Activated T-helper 9 cell treated with anti-CD3 and anti-CD28 coated beads, Interleukin-2, amount 50 U/mL, for 16 hours (primary cell): ENCODE data around the gene FAM78B.

Source experiments
- DNase-seq: peaks from one replicate; pipeline ENCODE4 v3.0.0-alpha.2; 2020; ENCODE audit warnings: low read depth

FAM78B gene

DNA sequence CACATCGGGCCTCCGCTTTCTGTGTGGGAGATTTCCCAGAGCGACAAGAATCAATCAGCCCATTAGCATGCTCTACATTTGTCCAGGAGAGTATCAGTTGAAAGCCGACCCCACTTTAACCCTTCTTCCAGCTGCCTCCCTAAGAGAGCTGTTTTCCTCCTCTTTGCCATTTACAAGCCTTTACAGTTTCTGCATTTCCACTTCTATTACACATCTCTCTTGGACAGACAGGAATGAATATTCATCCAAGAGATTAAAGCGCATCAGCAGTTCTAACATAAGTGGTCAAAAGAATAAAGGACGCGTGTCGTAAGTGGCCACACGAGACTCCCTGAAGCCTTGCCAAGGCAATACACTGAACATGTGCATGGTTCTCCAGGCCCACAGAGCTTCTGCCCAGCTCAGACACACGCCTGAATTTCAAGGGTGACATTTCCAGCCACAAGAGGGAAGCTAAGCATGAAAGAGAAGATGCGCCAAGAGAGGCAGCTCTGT is 47.3 kb downstream of the FAM78B start:
- no peak for DNase-seq

DNA sequence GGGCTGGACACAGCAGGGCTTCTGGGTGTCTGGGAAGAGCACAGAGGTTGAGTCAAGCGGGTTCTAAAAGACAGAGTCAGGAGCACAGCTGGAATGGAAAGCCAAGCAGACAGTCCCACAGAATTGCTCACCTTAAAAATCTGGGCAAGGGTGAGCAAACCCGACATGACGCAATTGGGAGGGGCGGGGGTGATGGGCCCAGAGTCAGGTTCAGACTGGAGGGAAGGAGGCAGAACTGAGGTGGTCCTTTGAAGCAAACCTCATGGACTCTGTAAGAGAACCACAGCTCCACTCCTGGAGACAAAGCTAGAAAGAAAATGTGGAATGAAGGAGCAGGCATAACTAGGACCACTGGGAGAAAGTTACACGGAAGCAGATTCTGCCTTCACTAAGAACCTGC is 49.0 kb downstream of the FAM78B start:
- no peak for DNase-seq

DNA sequence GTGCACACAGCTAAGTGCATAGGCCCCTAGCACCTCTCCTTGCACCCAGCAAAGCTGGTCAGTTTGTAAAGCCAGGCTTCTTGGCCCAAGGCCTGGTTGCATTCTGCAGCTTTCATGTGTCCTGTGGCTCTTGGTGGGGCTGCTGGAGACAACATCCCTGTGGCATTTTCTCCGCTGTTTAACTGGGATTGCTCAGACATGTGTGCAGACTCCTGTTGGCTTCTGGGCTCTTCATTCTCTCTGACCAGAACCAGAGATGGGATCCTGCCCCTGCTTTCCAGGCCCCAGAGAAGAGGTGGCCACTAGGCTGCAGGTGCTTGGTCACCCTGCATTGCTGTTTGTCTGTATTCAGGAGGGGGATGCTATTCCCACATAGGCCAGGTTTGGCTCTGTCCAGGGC is 50.8 kb downstream of the FAM78B start:
- DNase-seq, result no peak

DNA sequence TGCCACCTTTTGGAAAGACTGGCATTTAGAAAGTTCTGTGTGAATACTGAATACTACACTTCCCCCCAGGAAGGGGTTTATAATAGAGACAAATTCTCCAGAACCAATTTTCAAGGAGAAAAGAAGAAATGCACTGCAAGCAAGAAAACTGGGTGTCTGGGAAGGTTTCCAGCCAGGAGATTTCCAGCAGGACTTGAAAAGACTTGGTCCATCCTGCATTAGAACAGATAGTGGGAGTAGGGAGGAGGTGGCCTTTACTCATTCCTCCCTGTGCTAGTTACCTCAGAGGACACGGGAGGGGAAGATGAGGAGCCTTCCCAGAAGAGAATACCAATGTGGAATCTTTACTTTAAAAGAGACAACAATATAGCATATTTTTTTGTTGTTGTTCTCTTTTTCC is 52.4 kb downstream of the FAM78B start:
- no peak for DNase-seq

DNA sequence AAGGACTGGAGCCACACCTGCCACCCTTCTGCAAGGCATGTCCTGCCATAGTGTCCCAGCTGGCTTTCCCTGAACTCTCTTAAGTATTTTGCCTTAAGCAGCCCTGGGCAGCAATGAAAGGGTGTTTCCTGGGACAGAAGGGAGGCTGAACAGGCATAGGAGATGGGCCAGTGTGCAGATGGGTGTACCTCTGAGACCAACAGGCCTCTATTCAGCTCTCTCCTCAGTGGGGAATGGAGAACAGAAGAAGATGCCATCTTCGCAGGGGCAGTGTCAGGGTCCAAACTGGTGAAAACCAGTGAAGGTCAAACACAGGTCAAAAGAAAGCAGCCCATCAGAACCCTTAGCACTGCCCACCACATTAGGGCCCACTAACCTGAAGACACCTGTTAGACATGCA is 53.2 kb downstream of the FAM78B start:
- no peak for DNase-seq

DNA sequence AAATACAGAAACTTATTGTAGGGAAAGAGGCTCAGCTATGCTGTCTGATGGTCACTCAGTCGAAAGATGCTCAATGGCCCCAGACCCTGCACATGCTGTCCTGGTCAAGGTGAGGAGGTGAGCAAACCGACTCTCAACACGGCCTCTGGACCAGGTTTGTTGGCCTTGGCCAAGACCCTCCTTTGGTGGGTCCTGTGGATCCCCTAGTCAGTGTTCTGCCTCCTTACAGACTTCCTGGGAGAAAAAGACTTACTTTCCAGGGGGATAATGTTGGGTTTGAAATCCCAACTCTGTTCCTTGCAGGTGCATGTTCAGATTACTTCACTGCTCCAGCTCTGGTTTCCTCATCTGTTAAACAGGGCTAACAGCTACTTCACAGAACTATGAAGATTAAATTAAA is 53.8 kb downstream of the FAM78B start:
- DNase-seq, result no peak

DNA sequence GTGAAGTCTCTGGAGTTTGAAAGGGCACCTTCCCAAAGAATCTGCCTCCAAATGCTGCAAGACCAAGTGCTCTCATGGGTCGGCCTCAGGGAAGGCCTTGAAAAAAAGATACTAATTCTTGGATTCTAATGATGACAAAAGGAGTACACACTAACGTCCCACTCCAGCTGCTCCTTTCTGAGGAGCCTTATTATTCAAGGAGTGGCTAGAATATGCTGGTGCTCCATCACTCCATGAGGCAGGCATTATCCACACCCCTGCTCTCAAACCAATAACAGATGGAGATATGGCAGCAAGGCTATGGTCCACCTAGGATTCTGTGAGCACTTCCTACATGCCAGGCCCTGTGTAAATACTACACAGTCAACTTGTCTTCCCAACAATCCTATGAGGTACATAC is 54.4 kb downstream of the FAM78B start:
- no peak for DNase-seq

DNA sequence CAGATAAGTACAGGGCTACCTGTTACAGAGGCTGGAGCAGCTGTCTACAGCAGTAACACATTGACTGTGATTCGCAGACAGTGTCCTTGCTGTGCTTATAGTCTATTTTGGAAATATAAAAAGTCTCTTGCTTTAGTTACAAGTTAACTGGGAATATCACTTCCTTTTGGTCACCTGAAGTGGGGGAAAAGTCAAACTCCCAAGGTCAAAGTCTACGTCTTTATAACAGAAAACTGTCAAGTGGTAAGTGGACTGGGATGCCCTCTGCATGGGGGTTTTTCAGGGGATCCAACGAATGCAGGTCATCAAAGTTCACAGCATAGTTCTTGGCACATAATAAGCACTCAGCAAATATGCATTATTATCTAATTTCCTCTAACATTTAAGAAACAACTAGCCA is 55.4 kb downstream of the FAM78B start:
- DNase-seq, result no peak

DNA sequence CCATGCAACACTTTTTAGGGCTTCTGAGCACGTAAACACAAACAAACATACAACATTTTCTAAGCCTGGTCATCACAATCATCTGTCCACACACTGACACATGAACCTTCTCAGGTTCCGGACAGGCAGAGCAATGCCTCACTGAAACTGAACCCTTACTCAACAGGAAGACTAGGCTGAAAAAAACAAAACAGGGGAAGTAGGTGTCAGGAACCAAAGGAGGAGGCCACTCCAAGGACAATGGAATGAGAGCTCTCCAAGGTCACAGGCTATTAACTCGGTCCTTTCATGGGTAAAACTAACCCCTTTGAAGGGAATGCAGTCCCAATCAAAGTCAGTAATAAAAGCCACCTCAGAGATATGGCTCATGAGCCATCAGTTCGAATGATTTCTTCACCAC is 76.6 kb downstream of the FAM78B start:
- DNase-seq, result no peak

DNA sequence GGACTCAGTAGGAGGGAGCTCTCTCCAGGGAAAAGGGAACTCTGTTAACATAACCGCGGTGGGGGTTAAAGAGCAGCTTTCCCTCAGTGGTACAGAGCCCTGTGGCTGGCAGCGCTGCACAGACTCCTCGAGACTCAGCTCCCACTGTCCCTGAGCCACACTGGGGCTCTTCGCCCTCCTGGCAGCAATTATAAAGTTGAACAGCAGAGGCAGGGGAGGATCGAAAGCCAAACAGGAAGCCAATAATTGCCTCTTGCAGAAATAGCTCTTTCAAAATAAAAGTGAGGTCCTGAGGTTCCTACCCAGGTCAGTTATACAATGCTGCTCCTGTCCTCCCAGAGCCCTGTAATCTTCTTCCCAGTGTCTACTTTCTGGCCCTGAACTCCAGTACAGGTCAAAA is 77.0 kb downstream of the FAM78B start:
- DNase-seq, result no peak

DNA sequence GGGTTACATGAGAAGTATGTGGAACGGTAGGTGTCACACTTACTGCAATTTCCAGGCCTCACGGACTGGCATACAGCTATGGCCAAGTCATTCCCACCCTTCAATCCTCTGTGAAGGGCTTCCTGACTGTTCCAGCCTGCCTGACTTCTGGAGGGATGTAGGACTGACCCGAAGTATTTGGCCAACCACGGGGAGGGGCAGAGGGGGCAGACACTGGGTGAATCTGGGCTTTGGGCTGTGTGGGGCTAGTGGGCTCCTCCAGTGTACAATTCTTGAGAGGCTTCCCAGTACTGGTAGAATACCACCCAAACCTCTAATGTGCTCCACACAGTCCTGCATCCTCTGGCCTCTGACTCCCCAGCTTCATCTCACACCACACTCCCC is 78.2 kb downstream of the FAM78B start:
- no peak for DNase-seq

DNA sequence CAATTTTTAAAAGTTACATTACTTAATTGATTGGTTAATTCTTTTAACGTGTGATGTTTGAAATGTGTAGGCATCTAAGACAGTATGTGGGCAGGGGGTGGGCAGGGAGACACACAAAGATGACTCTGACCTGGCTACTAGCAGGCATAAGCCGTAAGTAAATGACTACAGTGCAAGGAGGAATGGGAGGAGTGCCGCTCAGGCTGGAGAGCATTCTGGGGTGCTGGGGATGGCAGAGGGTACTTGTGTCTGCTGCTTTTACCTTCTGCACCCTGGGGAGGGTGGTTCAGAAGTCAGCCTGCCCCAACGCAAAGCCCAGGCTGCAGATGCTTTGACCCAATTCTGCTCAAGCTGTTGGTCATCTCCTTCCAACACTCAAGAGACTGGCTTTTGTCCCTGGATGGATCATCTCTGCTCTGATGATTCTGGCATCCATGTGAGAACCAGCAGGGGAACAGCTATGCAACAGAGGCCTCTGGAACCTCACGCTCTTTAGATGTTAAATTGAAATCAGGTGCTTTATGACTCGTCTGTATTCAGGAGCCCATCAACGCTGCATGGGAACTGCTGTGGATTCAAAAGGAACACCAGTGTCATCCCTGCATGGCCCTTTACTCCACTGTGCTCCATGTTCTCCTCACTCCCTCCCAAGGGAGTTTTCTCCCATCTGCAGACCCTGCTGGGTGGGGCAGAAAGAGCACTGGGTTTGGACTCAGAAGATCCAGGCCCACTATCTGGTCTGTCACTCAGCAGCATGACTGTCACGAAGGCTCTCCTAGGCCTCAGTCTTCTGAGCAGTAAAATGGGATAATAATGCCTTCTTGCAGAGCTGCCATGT is 78.8 kb downstream of the FAM78B start:
- DNase-seq, result no peak

DNA sequence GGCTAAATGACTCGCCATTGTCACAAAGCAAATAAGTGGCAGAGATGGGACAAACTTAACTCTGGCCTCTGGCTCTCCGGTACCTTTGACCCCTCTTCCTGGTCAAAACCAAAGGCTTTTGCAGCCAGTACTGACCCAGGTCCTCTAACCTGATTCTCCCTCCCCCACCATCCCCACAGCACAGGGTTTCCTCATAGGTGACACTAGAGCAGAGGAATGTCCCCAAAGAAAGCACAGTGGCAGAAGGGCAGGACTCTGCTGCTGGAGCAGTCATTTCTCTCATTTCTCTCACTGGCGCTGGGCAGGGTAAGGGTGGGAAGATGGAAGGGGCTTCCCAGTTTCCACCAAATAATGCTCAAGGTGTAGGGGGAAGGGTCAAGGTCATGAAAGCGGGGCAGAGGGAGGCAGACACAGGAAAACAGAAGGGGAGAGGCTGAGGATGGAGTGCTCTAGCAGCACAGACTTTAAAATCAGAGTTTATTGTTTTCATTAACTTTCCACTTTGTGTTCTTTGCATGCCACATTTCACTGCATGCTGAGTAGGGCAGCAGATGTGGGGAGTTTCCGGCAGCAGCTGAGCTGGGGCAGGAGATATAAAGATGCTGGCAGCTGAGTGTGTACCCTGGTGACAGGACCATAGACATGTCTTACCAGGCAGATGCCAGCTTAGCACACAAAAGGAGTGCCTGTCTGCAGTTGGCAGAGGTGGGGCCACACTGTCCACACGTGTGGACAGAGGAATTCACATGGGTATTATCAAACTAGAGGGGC is 80.5 kb downstream of the FAM78B start:
- DNase-seq, result no peak

DNA sequence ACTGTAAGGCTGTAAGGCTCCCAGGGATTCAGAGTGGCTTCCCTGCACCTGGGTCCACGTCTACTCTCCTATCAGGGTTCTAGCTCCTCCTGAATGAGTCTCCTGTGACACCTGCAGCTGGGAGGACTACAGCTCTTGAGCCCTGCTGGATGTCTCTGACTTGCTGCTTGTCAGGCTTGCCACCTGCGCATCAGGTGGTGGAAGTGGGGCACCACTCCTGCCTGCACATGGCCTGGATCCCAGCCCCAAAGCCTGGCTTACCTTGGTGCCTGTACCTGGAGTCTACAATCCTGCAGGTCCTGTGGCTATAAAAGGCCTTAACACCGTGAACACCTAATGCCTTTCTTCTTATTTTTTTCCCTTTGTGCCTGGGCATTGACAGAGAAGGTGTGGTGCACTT is 82.2 kb downstream of the FAM78B start:
- no peak for DNase-seq

DNA sequence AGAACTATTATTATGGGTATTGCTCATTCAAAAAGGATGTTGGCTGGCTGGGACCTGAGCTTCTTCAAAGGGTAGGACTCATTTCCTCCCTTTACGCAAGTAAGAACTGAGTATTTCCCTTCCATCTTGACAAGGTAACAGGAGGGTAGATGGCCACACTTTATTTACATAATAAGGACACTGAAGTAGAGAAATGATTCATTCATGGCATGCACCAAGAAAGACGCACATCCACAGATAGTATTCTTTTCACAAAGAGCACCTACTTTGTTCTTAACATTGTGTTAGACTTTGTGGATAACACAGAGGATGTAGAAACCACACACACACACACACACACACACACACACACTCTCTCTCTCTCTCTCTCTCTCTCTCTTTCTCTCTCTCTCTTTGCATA is 82.9 kb downstream of the FAM78B start:
- DNase-seq, result no peak

DNA sequence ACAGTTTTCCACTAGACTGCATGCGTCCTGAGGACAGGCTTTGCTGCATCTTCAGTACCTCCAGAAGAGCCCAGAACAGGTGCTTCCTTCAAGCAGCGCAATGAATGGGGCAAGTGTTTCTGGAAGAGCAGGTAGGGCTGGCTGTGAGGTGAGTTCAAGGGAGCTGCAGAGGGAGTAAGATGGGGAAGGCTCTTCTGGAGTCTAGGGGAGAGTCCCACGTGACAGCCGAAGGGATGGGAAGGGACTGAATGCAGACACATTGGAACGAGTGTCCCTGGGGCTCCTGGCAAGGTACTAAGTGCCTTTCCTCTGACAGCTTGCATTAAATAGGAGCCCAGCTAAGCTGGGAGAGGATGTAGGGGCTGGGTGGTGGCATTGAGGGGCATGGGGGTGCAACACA is 84.2 kb downstream of the FAM78B start:
- no peak for DNase-seq

DNA sequence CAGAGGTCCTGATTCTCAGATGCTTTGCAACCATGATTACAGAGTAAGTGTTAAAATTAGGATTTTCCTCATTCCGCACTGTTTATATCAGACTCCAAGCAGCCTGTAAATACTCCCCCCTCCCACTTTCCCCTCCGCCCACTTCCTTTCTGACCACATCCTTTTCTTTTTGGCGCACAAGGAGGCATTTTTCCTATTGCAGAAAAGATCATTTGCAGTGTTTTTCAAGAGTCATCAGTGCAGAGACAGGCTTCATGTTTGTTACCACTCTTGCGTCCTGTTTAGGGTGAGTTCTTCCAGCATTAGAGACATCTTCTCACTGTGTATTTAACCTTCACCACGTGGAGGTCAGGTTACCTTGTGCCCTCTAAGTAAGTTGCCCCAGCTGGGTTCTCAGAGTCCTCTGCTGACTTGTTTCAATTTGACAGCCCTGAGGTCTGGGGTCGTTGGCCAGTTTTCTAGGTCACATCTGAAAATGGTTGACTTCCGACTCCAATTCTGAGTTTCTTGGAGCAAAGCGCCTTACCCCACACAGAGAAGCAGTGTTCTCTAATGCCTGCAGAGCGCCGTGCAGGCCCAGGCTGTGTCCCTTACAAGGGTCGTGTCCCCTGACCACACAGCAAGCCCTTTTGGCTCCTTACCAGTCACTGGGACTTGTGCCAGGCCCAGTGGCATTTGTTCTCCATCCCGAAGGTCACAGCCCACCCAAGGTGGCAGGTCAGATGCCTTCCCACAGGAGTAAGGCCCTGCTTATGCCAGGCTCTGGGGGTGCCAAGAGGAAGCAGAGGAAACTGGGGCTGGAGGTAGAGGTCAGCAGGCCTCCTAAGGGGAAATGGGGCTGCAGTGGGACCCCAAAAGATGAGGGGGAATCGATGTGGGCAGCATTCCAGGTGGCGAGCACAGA is 85.6 kb downstream of the FAM78B start:
- DNase-seq, result no peak

DNA sequence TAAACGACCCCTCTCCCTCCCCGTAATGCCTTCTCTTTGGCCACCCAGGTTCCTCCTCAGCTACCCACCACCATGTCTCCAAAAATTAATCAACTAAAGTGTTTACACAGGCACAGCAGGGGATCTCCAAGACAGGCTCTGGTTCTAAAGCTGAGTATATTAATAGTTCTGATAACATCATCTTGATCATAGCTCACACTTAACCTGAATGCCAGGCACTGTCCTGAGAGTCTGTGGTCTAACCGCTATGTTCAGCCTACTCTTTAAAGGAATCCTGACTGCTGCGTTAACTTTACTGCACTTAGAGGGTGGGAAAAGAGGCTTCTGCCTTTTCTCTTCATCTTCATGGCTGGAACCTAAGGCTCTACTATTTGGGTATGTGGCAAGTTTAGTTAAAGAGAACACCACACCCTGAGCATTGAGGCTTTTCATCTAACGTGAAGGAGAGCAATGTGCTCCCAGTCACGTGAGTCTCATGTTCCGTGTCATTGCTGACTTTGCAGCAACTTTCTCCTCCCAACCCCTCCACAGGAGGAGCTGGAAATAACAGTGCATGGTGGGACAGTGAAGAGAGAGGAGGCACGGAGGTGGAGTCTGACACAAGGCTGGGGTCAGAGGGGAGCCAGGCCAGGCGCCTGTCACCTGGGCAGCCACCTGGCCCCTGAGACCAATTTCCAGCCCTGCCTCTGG is 86.4 kb downstream of the FAM78B start:
- no peak for DNase-seq

DNA sequence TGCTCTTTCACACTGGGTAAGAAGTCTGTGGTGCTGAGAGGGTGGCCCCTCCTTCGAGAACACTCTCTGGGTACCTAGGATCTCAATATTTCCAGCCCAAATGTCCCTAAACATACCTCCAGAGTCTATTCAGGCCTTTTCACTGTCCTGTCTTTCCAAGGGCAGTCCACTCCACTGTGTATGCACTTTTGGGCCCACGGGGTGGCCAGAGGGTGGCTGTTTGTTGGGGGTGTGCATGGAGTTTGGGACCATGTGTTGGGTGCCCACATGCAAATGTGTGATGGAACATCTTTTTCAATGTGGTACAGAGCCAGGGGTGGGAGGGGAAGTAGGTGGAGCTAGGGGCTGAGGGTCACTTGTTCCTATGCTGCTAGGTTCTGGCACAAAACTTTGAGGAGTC is 87.5 kb downstream of the FAM78B start:
- no peak for DNase-seq

DNA sequence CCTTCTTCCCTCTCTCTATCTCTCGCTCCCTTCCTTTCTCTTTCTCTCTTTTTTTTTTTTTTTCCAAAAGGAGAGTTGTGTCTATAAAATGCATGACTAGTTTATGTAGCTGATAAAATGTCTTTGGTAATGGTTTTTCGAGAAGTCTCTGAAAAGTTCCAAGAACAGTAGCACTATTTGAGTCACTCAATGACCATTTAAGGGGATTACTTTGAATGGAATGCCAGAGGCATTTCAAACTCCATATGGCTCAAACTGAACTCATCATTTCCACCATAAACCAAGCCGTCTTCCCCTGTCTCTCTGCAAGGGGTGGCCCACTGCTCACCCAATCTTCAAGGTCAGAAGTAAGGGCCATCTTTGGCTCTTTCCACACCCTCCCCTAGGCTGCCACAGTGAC is 93.3 kb downstream of the FAM78B start:
- DNase-seq, result no peak

DNA sequence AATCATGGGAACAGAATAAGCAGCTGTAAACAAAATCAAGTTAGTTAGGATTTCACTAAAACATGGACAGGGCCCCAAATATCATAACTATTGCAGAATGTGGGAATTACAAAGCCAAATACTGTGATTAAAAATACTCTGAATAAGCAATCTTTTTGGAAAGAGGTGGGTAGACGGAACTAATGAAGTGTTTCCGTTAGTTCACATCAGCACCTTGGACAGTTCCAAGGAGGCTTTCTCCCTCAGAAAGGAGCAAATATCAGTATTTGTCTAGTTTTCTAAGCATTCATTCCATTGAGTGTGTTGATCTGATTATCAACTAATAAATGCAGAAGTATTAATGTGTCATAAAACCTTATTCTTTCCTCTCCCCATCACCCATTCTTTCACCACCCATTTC is 97.4 kb downstream of the FAM78B start:
- DNase-seq, result no peak

DNA sequence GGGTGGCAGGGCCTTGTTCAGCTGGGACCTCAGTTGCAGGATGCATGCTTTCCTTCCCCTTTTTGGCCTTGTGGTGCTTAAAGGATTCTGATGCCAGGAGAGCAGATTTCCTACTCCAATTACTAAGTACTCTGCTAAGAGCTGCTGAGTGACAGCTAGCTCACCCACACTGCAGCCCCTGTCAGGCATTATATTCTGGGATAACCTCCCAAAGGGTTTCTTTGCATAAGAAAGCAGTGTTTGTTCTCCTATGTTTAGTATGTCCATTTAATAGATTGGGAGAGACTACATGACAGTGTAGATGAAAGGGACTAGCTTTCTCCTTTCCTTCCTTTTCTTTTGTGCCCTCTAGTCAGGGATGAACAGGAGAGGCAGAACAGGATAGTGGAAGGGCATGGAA is 100.7 kb downstream of the FAM78B start:
- no peak for DNase-seq
